GM12878 (cell line): Measurements from ENCODE around the gene EXD3. TPM values are rescaled to one million over a fixed set of nuclear protein-coding genes. Genes with fewer than 3 reads are reported as not detected.

Experiments
- ASH2L ChIP-seq: fragments of 300-600, 200-600 bp; sonication (generic); IDR thresholded peaks from 2 replicates; pipeline ENCODE4 v1.6.1; 2017; ENCODE audit warnings: low read depth, mild to moderate bottlenecking, borderline replicate concordance
- CREB1 ChIP-seq: IDR thresholded peaks from 2 replicates; pipeline ENCODE4 v1.6.1; 2012; ENCODE audit warnings: low read depth, mild to moderate bottlenecking, inconsistent platforms
- CREM ChIP-seq: IDR thresholded peaks from 2 replicates; pipeline ENCODE4 v1.6.1; 2014; ENCODE audit warnings: antibody characterized with exemption, low read depth
- DPF2 ChIP-seq: fragments of 450-650 bp; IDR thresholded peaks from 2 replicates; pipeline ENCODE4 v1.6.1; 2017; ENCODE audit warnings: mild to moderate bottlenecking
- EP300 ChIP-seq, 2 experiments: fragments of 150-350 bp in 1 of 2; IDR thresholded peaks; 2 replicates each; pipeline ENCODE4 v1.6.1; 2011 to 2012; ENCODE audit warnings: low read depth in 2 of 2, low read length in 2 of 2, borderline replicate concordance in 1 of 2, improper control_type of control experiment in 1 of 2, inconsistent platforms in 1 of 2; ENCODE audit not compliant: control insufficient read depth in 1 of 2
- EZH2 ChIP-seq: IDR thresholded peaks from 2 replicates; pipeline ENCODE4 v1.6.1; 2012; ENCODE audit warnings: low read depth, mild to moderate bottlenecking, control low read depth, inconsistent platforms, low read length, borderline replicate concordance; ENCODE audit not compliant: control insufficient read depth
- HDAC6 ChIP-seq: fragments of 200-600 bp; sonication (generic); IDR thresholded peaks from one replicate; pipeline ENCODE4 v1.8.0; 2017; ENCODE audit warnings: antibody characterized with exemption; ENCODE audit not compliant: unreplicated experiment
- JUNB ChIP-seq: IDR thresholded peaks from 2 replicates; pipeline ENCODE4 v1.6.1; 2016; ENCODE audit warnings: antibody characterized with exemption, mild to moderate bottlenecking
- NR2C2 ChIP-seq: IDR thresholded peaks from 2 replicates; pipeline ENCODE4 v1.6.1; 2011; ENCODE audit warnings: borderline replicate concordance, low read depth; ENCODE audit not compliant: control insufficient read depth, insufficient read length
- ZBED1 ChIP-seq: IDR thresholded peaks from 2 replicates; pipeline ENCODE4 v1.6.1; 2016; ENCODE audit warnings: borderline replicate concordance
- polyA plus RNA-seq, 11 experiments: library from polyadenylated mRNA; depleted of rRNA in 4 of 11; unstranded in 6 of 11; stranded (reverse) in 5 of 11; fragments of >200 nt; fragmentation: Nextera tagmentation in 4 of 11; fragmentation: Illumina TruSeq in 1 of 11; extraction: Ambion mirVana in 4 of 11; extraction: Trizol in 1 of 11; gene quantifications; 1 replicate in 1 of 11; 2 replicates in 10 of 11; pipeline versions ENCODE4 v1.2.1 to v1.2.3, GENCODE V29; 2011 to 2016; ENCODE audit warnings: inconsistent platforms in 2 of 11, missing spikeins in 2 of 11, low read depth in 1 of 11
- total RNA-seq, 4 experiments: library from RNA; depleted of rRNA in 3 of 4; stranded (reverse); fragments of >200 nt in 3 of 4; fragmentation: Illumina TruSeq in 1 of 4; extraction: Trizol in 1 of 4; gene quantifications; 2 replicates each; pipeline versions ENCODE4 v1.2.1 to v1.2.3, GENCODE V29; 2013 to 2021
- TF ChIP-seq, protein P1 (sequence below): fragments of 450-650 bp; IDR thresholded peaks from 2 replicates; pipeline ENCODE4 v1.6.1; 2017; ENCODE audit warnings: low read depth, mild to moderate bottlenecking, moderate library complexity
- TF ChIP-seq, protein P2 (sequence below): fragments of 450-650 bp; IDR thresholded peaks from 2 replicates; pipeline ENCODE4 v1.6.1; 2017; ENCODE audit warnings: antibody characterized with exemption, mild to moderate bottlenecking, moderate library complexity
- TF ChIP-seq, protein P3 (sequence below): fragments of 450-650 bp; formaldehyde crosslinking; IDR thresholded peaks from 2 replicates; pipeline ENCODE4 v1.4.0; 2020; ENCODE audit warnings: mild to moderate bottlenecking, moderate library complexity
- TF ChIP-seq, protein P4 (sequence below): fragments of 150-350 bp; IDR thresholded peaks from 2 replicates; pipeline ENCODE4 v1.6.1; 2016; ENCODE audit warnings: low read depth, low read length

EXD3 gene
- total and polyA plus RNA-seq, 10 of the 15 experiments (the other 5 are each of a cell fraction or from before 2014, with no cell fraction given) = 0.21 to 7.1 (median 3.6) TPM

DNA sequence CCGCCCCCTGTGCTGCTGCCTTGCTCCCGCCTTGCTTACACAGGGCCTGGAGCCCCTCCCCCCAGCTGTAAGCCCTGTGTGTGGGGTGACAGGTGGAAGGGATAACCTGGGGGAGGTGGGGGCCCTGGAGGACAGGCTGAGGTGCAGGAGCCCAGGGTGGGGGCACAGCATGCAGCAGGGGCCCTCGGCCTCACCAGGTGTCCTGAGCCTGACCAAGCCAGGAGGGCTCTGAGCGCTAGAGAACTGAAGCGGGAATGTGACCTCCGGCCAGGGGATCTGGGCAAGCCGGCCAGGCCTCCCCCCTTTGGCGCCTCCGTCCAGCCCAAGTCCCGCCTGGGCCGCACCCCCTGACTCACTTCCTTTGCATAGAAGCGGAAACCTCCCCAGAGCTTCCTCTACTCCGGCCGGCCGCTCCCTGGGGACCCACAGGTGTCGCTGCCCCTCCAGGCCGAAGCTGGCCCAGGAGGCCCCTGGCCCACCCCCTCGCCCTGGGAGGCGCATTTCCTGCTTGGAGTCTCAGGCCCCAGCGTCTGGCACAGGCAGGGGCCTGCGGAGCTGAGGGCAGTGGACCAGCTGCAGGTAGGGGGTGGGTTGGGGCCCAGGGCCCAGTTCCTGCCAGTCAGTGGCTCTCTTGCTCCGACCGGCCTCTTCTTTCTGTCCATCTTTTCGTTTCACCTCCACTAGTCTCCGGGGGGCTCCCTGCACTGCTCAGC lies 145.5 kb downstream of the EXD3 start, which contains the start of gene TOR4A (continued):
- TF ChIP-seq NR2C2 (no peak), ZBED1 (no peak), EZH2 (no peak), HDAC6 (no peak), CREB1 (no peak), DPF2 (peak; percentile 46), ASH2L (no peak), CREM (no peak), EP300 (IDR thresholded peaks at IDR 0.05; ENCODE audit: borderline replicate concordance in 1 of 2, control insufficient read depth in 1 of 2, low read depth in 2 of 2, low read length in 2 of 2) (no peak), JUNB (0 out of 2 replicates have a peak, but pooled peaks have one; percentile 5)
- TF ChIP-seq, protein P1, sequence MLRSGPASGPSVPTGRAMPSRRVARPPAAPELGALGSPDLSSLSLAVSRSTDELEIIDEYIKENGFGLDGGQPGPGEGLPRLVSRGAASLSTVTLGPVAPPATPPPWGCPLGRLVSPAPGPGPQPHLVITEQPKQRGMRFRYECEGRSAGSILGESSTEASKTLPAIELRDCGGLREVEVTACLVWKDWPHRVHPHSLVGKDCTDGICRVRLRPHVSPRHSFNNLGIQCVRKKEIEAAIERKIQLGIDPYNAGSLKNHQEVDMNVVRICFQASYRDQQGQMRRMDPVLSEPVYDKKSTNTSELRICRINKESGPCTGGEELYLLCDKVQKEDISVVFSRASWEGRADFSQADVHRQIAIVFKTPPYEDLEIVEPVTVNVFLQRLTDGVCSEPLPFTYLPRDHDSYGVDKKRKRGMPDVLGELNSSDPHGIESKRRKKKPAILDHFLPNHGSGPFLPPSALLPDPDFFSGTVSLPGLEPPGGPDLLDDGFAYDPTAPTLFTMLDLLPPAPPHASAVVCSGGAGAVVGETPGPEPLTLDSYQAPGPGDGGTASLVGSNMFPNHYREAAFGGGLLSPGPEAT = no peak
- TF ChIP-seq, protein P2, sequence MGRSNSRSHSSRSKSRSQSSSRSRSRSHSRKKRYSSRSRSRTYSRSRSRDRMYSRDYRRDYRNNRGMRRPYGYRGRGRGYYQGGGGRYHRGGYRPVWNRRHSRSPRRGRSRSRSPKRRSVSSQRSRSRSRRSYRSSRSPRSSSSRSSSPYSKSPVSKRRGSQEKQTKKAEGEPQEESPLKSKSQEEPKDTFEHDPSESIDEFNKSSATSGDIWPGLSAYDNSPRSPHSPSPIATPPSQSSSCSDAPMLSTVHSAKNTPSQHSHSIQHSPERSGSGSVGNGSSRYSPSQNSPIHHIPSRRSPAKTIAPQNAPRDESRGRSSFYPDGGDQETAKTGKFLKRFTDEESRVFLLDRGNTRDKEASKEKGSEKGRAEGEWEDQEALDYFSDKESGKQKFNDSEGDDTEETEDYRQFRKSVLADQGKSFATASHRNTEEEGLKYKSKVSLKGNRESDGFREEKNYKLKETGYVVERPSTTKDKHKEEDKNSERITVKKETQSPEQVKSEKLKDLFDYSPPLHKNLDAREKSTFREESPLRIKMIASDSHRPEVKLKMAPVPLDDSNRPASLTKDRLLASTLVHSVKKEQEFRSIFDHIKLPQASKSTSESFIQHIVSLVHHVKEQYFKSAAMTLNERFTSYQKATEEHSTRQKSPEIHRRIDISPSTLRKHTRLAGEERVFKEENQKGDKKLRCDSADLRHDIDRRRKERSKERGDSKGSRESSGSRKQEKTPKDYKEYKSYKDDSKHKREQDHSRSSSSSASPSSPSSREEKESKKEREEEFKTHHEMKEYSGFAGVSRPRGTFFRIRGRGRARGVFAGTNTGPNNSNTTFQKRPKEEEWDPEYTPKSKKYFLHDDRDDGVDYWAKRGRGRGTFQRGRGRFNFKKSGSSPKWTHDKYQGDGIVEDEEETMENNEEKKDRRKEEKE = no peak
- TF ChIP-seq, protein P3, sequence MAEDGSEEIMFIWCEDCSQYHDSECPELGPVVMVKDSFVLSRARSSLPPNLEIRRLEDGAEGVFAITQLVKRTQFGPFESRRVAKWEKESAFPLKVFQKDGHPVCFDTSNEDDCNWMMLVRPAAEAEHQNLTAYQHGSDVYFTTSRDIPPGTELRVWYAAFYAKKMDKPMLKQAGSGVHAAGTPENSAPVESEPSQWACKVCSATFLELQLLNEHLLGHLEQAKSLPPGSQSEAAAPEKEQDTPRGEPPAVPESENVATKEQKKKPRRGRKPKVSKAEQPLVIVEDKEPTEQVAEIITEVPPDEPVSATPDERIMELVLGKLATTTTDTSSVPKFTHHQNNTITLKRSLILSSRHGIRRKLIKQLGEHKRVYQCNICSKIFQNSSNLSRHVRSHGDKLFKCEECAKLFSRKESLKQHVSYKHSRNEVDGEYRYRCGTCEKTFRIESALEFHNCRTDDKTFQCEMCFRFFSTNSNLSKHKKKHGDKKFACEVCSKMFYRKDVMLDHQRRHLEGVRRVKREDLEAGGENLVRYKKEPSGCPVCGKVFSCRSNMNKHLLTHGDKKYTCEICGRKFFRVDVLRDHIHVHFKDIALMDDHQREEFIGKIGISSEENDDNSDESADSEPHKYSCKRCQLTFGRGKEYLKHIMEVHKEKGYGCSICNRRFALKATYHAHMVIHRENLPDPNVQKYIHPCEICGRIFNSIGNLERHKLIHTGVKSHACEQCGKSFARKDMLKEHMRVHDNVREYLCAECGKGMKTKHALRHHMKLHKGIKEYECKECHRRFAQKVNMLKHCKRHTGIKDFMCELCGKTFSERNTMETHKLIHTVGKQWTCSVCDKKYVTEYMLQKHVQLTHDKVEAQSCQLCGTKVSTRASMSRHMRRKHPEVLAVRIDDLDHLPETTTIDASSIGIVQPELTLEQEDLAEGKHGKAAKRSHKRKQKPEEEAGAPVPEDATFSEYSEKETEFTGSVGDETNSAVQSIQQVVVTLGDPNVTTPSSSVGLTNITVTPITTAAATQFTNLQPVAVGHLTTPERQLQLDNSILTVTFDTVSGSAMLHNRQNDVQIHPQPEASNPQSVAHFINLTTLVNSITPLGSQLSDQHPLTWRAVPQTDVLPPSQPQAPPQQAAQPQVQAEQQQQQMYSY (CRISPR knock-in tag) = no peak
- TF ChIP-seq, protein P4, sequence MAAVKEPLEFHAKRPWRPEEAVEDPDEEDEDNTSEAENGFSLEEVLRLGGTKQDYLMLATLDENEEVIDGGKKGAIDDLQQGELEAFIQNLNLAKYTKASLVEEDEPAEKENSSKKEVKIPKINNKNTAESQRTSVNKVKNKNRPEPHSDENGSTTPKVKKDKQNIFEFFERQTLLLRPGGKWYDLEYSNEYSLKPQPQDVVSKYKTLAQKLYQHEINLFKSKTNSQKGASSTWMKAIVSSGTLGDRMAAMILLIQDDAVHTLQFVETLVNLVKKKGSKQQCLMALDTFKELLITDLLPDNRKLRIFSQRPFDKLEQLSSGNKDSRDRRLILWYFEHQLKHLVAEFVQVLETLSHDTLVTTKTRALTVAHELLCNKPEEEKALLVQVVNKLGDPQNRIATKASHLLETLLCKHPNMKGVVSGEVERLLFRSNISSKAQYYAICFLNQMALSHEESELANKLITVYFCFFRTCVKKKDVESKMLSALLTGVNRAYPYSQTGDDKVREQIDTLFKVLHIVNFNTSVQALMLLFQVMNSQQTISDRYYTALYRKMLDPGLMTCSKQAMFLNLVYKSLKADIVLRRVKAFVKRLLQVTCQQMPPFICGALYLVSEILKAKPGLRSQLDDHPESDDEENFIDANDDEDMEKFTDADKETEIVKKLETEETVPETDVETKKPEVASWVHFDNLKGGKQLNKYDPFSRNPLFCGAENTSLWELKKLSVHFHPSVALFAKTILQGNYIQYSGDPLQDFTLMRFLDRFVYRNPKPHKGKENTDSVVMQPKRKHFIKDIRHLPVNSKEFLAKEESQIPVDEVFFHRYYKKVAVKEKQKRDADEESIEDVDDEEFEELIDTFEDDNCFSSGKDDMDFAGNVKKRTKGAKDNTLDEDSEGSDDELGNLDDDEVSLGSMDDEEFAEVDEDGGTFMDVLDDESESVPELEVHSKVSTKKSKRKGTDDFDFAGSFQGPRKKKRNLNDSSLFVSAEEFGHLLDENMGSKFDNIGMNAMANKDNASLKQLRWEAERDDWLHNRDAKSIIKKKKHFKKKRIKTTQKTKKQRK = no peak
